Endothelial cell of umbilical vein (primary cell): ENCODE results near the gene METTL9. TPM values are rescaled to one million over a fixed set of nuclear protein-coding genes. Genes with fewer than 3 reads are reported as not detected.

Experiments used
- BruUV-seq: library from RNA; stranded (reverse); fragments of 400-500 nt; replicated peaks from 2 replicates; lab custom pipeline; 2021; lab: Mats Ljungman, UMichigan
- CTCF ChIA-PET: fragments of 300-600, 350-600 bp; sonication (Branson Sonifier 250); formaldehyde crosslinking; loops from one replicate; lab custom pipeline; 2021; ENCODE audit warnings: antibody characterized with exemption, inconsistent platforms; lab: Charles Lee
- POLR2A ChIA-PET: fragments of 300-600, 350-600 bp; sonication (Branson Sonifier 250); formaldehyde crosslinking; loops from one replicate; lab custom pipeline; 2021; ENCODE audit warnings: antibody characterized with exemption, inconsistent platforms; lab: Charles Lee
- DNase-seq: peaks from one replicate; pipeline ENCODE4 v3.0.0-alpha.2; 2011; ENCODE audit warnings: low read depth, low spot score
- FAIRE-seq: peaks from 2 replicates; lab custom pipeline; 2011; peaks lifted over from hg19 to GRCh38; lab: Jason Lieb, UNC
- H2AFZ ChIP-seq: 2 replicates; pipeline ENCODE4 v1.6.0; 2012; ENCODE audit warnings: low read depth, low read length, control low read depth, inconsistent platforms
- H3K27ac ChIP-seq: 2 replicates; pipeline ENCODE4 v1.5.1; 2011; ENCODE audit warnings: low read depth, mild to moderate bottlenecking, control low read depth, low read length, moderate library complexity; ENCODE audit not compliant: insufficient read depth
- H3K27me3 ChIP-seq, 2 experiments: 2 replicates each; pipeline versions ENCODE4 v1.6.0 to v1.6.1; 2011; ENCODE audit warnings: low read length in 2 of 2, mixed read lengths in 1 of 2; ENCODE audit not compliant: control insufficient read depth in 2 of 2, insufficient read depth in 2 of 2
- H3K36me3 ChIP-seq, 2 experiments: 2 replicates in 1 of 2; 3 replicates in 1 of 2; pipeline ENCODE4 v1.5.1; 2011; ENCODE audit warnings: low read length in 2 of 2, mild to moderate bottlenecking in 1 of 2, moderate library complexity in 1 of 2; ENCODE audit not compliant: control insufficient read depth in 2 of 2, insufficient read depth in 2 of 2; ENCODE audit errors: extremely low read depth in 1 of 2
- H3K4me1 ChIP-seq: 3 replicates; pipeline ENCODE4 v1.5.1; 2011; ENCODE audit warnings: mild to moderate bottlenecking, low read length; ENCODE audit not compliant: control insufficient read depth, insufficient read depth; ENCODE audit errors: extremely low read depth
- H3K4me2 ChIP-seq: 2 replicates; pipeline ENCODE4 v1.6.1; 2011; ENCODE audit warnings: low read length, control low read depth, mixed read lengths; ENCODE audit not compliant: insufficient read depth
- H3K4me3 ChIP-seq, 3 experiments: fragments of 200-600 bp in 1 of 3; sonication (generic), shearing (Covaris generic) in 1 of 3; replicated peaks in 1 of 3; 2 replicates each; pipeline ENCODE4 v1.5.1; 2011 to 2016; ENCODE audit warnings: control low read depth in 3 of 3, low read length in 3 of 3, mild to moderate bottlenecking in 2 of 3, inconsistent platforms in 1 of 3, low read depth in 1 of 3, moderate library complexity in 1 of 3; ENCODE audit not compliant: insufficient read depth in 1 of 3
- H3K79me2 ChIP-seq: 2 replicates; pipeline ENCODE4 v1.6.0; 2012; ENCODE audit warnings: low read length, inconsistent platforms; ENCODE audit not compliant: control insufficient read depth, insufficient read depth
- H3K9ac ChIP-seq: replicated peaks from 2 replicates; pipeline ENCODE3; 2011; ENCODE audit warnings: low read length, control low read depth; ENCODE audit not compliant: insufficient read depth; ENCODE audit errors: extremely low read depth
- H3K9me1 ChIP-seq: replicated peaks from 3 replicates; pipeline ENCODE4 v1.6.0; 2011; ENCODE audit warnings: mild to moderate bottlenecking, low read length; ENCODE audit not compliant: control insufficient read depth, insufficient read depth; ENCODE audit errors: extremely low read depth
- H3K9me3 ChIP-seq: replicated peaks from 2 replicates; pipeline ENCODE4 v1.5.1; 2012; ENCODE audit warnings: low read length, inconsistent platforms; ENCODE audit not compliant: control insufficient read depth, insufficient read depth
- H4K20me1 ChIP-seq: replicated peaks from 2 replicates; pipeline ENCODE3; 2011; ENCODE audit warnings: mild to moderate bottlenecking, low read length; ENCODE audit not compliant: control insufficient read depth, insufficient read depth; ENCODE audit errors: extremely low read depth
- CTCF ChIP-seq, 2 donors: IDR thresholded peaks; 1 replicate in 1 of 2; 2 replicates in 1 of 2; pipeline ENCODE4 v1.5.1; 2011; ENCODE audit warnings: low read length in 2 of 2, mild to moderate bottlenecking in 2 of 2, moderate library complexity in 2 of 2, control low read depth in 1 of 2, inconsistent platforms in 1 of 2, low read depth in 1 of 2; ENCODE audit not compliant: insufficient read depth in 1 of 2; ENCODE audit errors: extremely low read depth in 1 of 2
- EZH2 ChIP-seq: IDR thresholded peaks from 2 replicates; pipeline ENCODE4 v1.6.1; 2012; ENCODE audit warnings: borderline replicate concordance, low read depth, mild to moderate bottlenecking, moderate library complexity, low read length, inconsistent platforms; ENCODE audit not compliant: severe bottlenecking
- FOS ChIP-seq: IDR thresholded peaks from 2 replicates; pipeline ENCODE4 v1.6.1; 2011; ENCODE audit warnings: mild to moderate bottlenecking, low read length, moderate library complexity, borderline replicate concordance; ENCODE audit not compliant: insufficient read depth
- GATA2 ChIP-seq: IDR thresholded peaks from 2 replicates; pipeline ENCODE4 v1.7.0; 2011; ENCODE audit warnings: low read depth, mild to moderate bottlenecking, moderate library complexity, mixed read lengths, low read length; ENCODE audit not compliant: insufficient read length, insufficient read depth
- JUN ChIP-seq: IDR thresholded peaks from 2 replicates; pipeline ENCODE4 v1.6.1; 2011; ENCODE audit warnings: borderline replicate concordance, low read depth; ENCODE audit not compliant: insufficient read length, insufficient read depth
- MYC ChIP-seq: IDR thresholded peaks from one replicate; pipeline ENCODE4 v1.6.1; 2011; ENCODE audit warnings: mild to moderate bottlenecking, low read depth, low read length
- POLR2A ChIP-seq: IDR thresholded peaks from 2 replicates; pipeline ENCODE4 v1.6.1; 2012; ENCODE audit warnings: low read depth, mild to moderate bottlenecking, control low read depth, low read length
- POLR2AphosphoS5 ChIP-seq: IDR thresholded peaks from 2 replicates; pipeline ENCODE4 v1.6.1; 2012; ENCODE audit warnings: low read depth, mild to moderate bottlenecking, control low read depth, low read length, moderate library complexity; ENCODE audit not compliant: insufficient read depth
- dilution Hi-C: fragments of 300-500 bp; cut with MboI; formaldehyde crosslinking; loops from one replicate; pipeline ENCODE4 v1.15.0; 2019; ENCODE audit warnings: low sequenced_read_pairs; ENCODE audit not compliant: extremely low pct_ligation_motif_present
- intact Hi-C: fragments of 100-400 bp; cut with micrococcal nuclease; formaldehyde crosslinking; loops from one replicate; pipeline ENCODE4 v1.10.0; 2022
- polyA plus RNA-seq, 4 experiments: library from polyadenylated mRNA; depleted of rRNA in 3 of 4; stranded (reverse) in 3 of 4; unstranded in 1 of 4; fragments of >200 nt; gene quantifications; 2 replicates each; pipeline versions ENCODE4 v1.2.1 to v1.2.3, GENCODE V29; 2011 to 2012; ENCODE audit warnings: missing spikeins in 1 of 4
- total RNA-seq: library from RNA; stranded (reverse); gene quantifications from 2 replicates; pipeline ENCODE4 v1.2.3, GENCODE V29; 2021

The METTL9 gene
- total and polyA plus RNA-seq, 2 donors (not counting 3 experiments of a cell fraction or from before 2014, with no cell fraction given): 53.8 to 121 TPM

- H4K20me1 ChIP-seq: peaks cover under 1% of the 10 kb centered on the region
- TF ChIP-seq MYC (no peak), FOS (no peak), POLR2AphosphoS5 (no peak), CTCF (IDR thresholded peaks at IDR 0.05; ENCODE audit: extremely low read depth in 1 of 2, insufficient read depth in 1 of 2, low read depth in 1 of 2, low read length in 2 of 2) (no peak), EZH2 (no peak), POLR2A (no peak), GATA2 (no peak), JUN (no peak)
- peaks cover 9% of the 10 kb centered on the region for H3K79me2 ChIP-seq
- CTCF ChIA-PET: interaction anchor here (1.1 to 5.0 kb wide), 3 partner anchors 14 to 20 kb away, joined by 3 to 18 read pairs (median 7); no protein-coding TSS in a partner anchor
- no peak overlapping the region for H3K4me3 ChIP-seq
- POLR2A ChIA-PET: no interaction called here
- H3K9me1 ChIP-seq: no peaks in the 10 kb centered on the region
- no peaks in the 10 kb centered on the region for H3K9me3 ChIP-seq
- intact Hi-C loops: no loop called here
- FAIRE-seq: no peak
- no peak overlapping the region for H2AFZ ChIP-seq
- dilution Hi-C loops: no loop called here
- DNase-seq: no peak
- BruUV-seq: no TSS peak
- no peak overlapping the region for H3K27ac ChIP-seq
- H3K4me2 ChIP-seq: no peak overlapping the region
- no peaks in the 10 kb centered on the region for H3K27me3 ChIP-seq
- peaks cover 9% of the 10 kb centered on the region for H3K4me1 ChIP-seq
- no peaks in the 10 kb centered on the region for H3K36me3 ChIP-seq
- no peak overlapping the region for H3K9ac ChIP-seq
Observed at GRCh38 chr16:21637032-21637968, 37.9 kb downstream of the METTL9 start.
